Spleen (tissue), 7 donors: ENCODE measurements around the gene CISTR.

Experiments
- POLR2A ChIP-seq, 3 donors: fragments of 450-650 bp; IDR thresholded peaks; one replicate each; pipeline ENCODE4 v1.5.1; 2017; ENCODE audit warnings: antibody characterized with exemption in 3 of 3, mild to moderate bottlenecking in 1 of 3
- TF ChIP-seq, protein P1 (sequence below), 11 experiments: fragments of 200-600 bp in 7 of 11; fragments of 450-650 bp in 4 of 11; sonication (generic) in 4 of 11; IDR thresholded peaks in 8 of 11; conservative IDR thresholded peaks in 3 of 11; 1 replicate in 7 of 11; 2 replicates in 4 of 11; pipeline versions ENCODE4 v1.4.0 to v1.8.0; 2016 to 2021; ENCODE audit warnings: antibody characterized with exemption in 11 of 11, inconsistent platforms in 4 of 11, mild to moderate bottlenecking in 1 of 11
- donor health status: DM: no; HTN: no; CAD: no; lungs with moderate emphysema.
- donor health status: DM: no; HTN: no; CAD: no.
- donor health status: DM: no; HTN: no; CAD: no.

DNA sequence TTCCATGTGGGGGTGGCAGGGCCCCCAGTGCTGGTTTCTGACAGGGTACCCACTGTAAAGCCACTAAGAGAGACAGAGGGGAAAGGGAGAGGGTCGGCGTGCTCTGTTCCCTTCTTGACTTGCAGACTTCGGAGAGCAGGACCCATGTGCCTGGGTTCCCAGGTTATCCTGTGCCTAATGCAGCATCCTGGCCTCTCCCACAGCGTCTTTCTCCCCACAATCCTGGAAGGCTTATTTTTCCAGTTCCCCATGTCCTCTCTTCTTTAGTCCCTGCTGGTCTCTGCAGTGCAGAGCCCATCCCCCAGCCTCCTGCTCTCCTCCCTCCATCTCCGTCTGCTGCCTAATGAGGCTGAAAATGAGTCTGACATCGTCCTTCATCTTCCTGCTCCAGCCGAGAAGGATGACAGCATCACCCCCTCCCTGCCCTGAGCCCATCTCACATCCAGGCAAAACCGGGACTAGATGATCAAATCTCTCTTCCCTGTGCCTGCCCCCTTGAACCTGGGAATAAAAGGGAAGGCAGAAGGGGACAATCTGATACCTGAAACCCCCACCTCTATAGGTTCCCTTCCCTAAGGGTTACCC, 39.6 kb downstream of the CISTR start:
- no peak for TF ChIP-seq POLR2A (IDR thresholded peaks at IDR 0.05)
- TF ChIP-seq, protein P1, sequence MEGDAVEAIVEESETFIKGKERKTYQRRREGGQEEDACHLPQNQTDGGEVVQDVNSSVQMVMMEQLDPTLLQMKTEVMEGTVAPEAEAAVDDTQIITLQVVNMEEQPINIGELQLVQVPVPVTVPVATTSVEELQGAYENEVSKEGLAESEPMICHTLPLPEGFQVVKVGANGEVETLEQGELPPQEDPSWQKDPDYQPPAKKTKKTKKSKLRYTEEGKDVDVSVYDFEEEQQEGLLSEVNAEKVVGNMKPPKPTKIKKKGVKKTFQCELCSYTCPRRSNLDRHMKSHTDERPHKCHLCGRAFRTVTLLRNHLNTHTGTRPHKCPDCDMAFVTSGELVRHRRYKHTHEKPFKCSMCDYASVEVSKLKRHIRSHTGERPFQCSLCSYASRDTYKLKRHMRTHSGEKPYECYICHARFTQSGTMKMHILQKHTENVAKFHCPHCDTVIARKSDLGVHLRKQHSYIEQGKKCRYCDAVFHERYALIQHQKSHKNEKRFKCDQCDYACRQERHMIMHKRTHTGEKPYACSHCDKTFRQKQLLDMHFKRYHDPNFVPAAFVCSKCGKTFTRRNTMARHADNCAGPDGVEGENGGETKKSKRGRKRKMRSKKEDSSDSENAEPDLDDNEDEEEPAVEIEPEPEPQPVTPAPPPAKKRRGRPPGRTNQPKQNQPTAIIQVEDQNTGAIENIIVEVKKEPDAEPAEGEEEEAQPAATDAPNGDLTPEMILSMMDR (IDR thresholded peaks at IDR 0.05 in 8 of 11, conservative IDR thresholded peaks at IDR 0.05 in 3 of 11): no peak
